Colonic mucosa (tissue), 4 donors: ENCODE data around the gene KCNG2. TPM values are rescaled to one million over a fixed set of nuclear protein-coding genes. Genes with fewer than 3 reads are reported as not detected.
A peak's percentile ranks its signal among the peaks of the same experiment; 100 is the strongest.
"Not testable (repeated sequence)": the region's sequence is repeated elsewhere in the genome, so short reads cannot be mapped to it uniquely, and the experiment has no call there.

Experiments
- DNase-seq: peaks from one replicate; pipeline ENCODE4 v3.0.0-alpha.2; 2020
- H3K27ac ChIP-seq: fragments of 200-600 bp; one replicate; pipeline ENCODE4 v1.8.0; 2021
- H3K27me3 ChIP-seq: fragments of 200-600 bp; one replicate; pipeline ENCODE4 v1.8.0; 2021
- H3K36me3 ChIP-seq: fragments of 200-600 bp; one replicate; pipeline ENCODE4 v1.8.0; 2021
- H3K4me1 ChIP-seq: fragments of 200-600 bp; one replicate; pipeline ENCODE4 v1.8.0; 2021; ENCODE audit warnings: mild to moderate bottlenecking
- H3K4me3 ChIP-seq: fragments of 200-600 bp; one replicate; pipeline ENCODE4 v1.8.0; 2021
- H3K9ac ChIP-seq, 2 donors: one replicate each; pipeline ENCODE4 v1.7.0; 2013; ENCODE audit warnings: control low read depth in 2 of 2, low read depth in 2 of 2, low read length in 2 of 2
- H3K9me3 ChIP-seq: fragments of 200-600 bp; one replicate; pipeline ENCODE4 v1.8.0; 2021
- CTCF ChIP-seq: fragments of 200-600 bp; IDR thresholded peaks from one replicate; pipeline ENCODE4 v1.8.0; 2022; ENCODE audit warnings: antibody characterized with exemption, mild to moderate bottlenecking
- intact Hi-C: fragments of 100-400 bp; cut with DNase I; formaldehyde crosslinking; loops from one replicate; pipeline ENCODE4 v1.14.1; 2022
- total RNA-seq, 2 donors: library from RNA; stranded (reverse); fragmentation: NEBNext Ultra II Directional in 1 of 2; extraction: Animal tissue kit (Norgen Biotek cat#: 25700) in 1 of 2; gene quantifications; one replicate each; pipeline ENCODE4 v1.2.1, GENCODE V29; 2021
- donor health status: healthy.
- donor health status: DM: no; HTN: no; CAD: no.
- donor health status: DM: no; HTN: no; CAD: no.

KCNG2 gene
- total RNA-seq, 2 donors from 2014 or later: 0.32 TPM; not detected in 1

GRCh38 chr18:79863161-79864005 is 65.6 kb downstream of the KCNG2 start:
- DNase-seq: peak; percentile 8
- no peaks in the 10 kb centered on the region for H3K9me3 ChIP-seq
- intact Hi-C loops: no loop called here
- no peaks in the 10 kb centered on the region for H3K27me3 ChIP-seq
- H3K4me1 ChIP-seq: no peaks in the 10 kb centered on the region
- no peaks in the 10 kb centered on the region for H3K36me3 ChIP-seq
- no peak overlapping the region for H3K9ac ChIP-seq
- TF ChIP-seq CTCF: no peak
- H3K27ac ChIP-seq: no peak overlapping the region
- no peak overlapping the region for H3K4me3 ChIP-seq

DNA sequence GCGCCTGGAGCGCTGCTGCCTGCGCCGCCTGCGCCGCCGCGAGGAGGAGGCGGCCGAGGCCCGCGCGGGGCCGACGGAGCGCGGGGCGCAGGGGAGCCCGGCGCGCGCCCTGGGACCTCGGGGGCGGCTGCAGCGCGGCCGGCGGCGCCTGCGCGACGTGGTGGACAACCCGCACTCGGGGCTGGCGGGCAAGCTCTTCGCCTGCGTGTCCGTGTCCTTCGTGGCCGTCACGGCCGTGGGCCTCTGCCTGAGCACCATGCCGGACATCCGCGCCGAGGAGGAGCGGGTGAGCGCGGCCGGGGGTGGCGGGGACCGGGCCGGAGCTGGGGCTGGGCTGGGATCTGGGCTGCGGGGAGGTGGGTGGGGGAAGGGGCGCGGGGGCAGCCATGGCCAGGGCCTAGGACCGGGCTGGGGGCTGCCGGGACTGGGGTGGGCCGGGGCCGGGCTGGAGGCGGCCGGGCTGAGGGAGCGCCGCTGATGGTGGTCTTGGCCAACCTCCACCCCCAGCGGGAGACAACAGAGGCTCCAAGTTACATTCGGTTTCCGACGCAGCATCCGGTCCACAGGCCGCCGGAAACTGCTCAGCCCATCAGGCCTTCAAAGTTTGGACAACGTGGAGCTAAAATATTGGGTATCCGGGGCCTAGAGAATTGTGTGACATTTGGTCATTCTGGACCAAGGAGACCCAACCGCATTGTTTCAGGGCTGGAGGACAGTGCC is 66.4 kb downstream of the KCNG2 start:
- peak; percentile 11 for DNase-seq
- no peaks in the 10 kb centered on the region for H3K36me3 ChIP-seq
- TF ChIP-seq CTCF: no peak
- H3K4me1 ChIP-seq: no peaks in the 10 kb centered on the region
- H3K27ac ChIP-seq: no peak overlapping the region
- no peak overlapping the region for H3K4me3 ChIP-seq
- no peak overlapping the region for H3K9ac ChIP-seq
- H3K27me3 ChIP-seq: no peaks in the 10 kb centered on the region
- intact Hi-C loops: no loop called here
- H3K9me3 ChIP-seq: no peaks in the 10 kb centered on the region

GRCh38 chr18:79864955-79865354 is 67.2 kb downstream of the KCNG2 start:
- H3K9ac ChIP-seq, H3K4me3 ChIP-seq, H3K27ac ChIP-seq, H3K27me3 ChIP-seq, H3K36me3 ChIP-seq, intact Hi-C loops, DNase-seq, H3K4me1 ChIP-seq, H3K9me3 ChIP-seq: not testable (repeated sequence)

- H3K27ac ChIP-seq, H3K9ac ChIP-seq, H3K9me3 ChIP-seq, H3K27me3 ChIP-seq, H3K36me3 ChIP-seq, DNase-seq, H3K4me3 ChIP-seq, H3K4me1 ChIP-seq, intact Hi-C loops: not testable (repeated sequence)
These were observed 68.2 kb downstream of the KCNG2 start for GRCh38 chr18:79865951-79866350.

DNA sequence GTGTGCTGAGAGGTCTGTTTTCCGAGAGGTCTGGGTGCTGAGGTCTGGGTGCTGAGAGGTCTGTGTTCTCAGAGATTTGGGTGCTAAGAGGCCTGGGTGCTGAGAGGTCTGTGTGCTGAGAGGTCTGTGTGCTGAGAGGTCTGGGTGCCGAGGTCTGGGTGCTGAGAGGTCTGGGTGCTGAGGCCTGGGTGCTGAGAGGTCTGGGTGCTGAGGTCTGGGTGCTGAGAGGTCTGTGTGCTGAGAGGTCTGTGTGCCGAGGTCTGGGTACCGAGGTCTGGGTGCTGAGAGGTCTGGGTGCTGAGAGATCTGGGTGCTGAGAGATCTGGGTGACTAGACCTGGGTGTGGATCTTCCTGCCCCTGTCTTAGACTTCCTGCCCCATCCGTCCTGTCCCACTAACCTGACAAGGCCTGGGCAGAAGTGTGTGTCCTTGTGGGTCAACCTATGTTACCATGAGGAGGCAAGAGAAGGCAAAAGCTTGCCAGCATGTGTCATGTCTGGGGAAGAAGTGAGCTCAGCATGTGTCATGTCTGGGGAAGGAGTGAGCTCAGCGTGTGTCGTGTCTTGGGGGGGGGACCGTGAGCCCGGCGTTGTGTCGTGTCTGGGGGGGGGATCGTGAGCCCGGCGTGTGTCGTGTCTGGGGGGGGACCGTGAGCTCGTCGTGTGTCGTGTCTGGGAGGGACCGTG is 69.3 kb downstream of the KCNG2 start:
- no peak for TF ChIP-seq CTCF
- Histone ChIP-seq H3K4me1 (no peaks in the 10 kb centered on the region), H3K9ac (no peak overlapping the region), H3K4me3 (no peak overlapping the region), H3K27ac (no peak overlapping the region), H3K27me3 (no peaks in the 10 kb centered on the region), H3K9me3 (no peaks in the 10 kb centered on the region), H3K36me3 (no peaks in the 10 kb centered on the region)
- no peak for DNase-seq
- intact Hi-C loops: no loop called here

GRCh38 chr18:79867666-79868065 is 69.9 kb downstream of the KCNG2 start:
- DNase-seq: no peak
- Histone ChIP-seq H3K27me3 (no peaks in the 10 kb centered on the region), H3K9ac (no peak overlapping the region), H3K9me3 (no peaks in the 10 kb centered on the region), H3K4me1 (no peaks in the 10 kb centered on the region), H3K4me3 (no peak overlapping the region), H3K27ac (no peak overlapping the region), H3K36me3 (no peaks in the 10 kb centered on the region)
- intact Hi-C loops: no loop called here
- TF ChIP-seq CTCF: no peak
